SK-N-SH (cell line): ENCODE data around the gene CEP112.

ENCODE experiments used
- CHD2 ChIP-seq: fragments of 150-350 bp; IDR thresholded peaks from 2 replicates; pipeline ENCODE4 v1.6.1; 2018; ENCODE audit warnings: low read length; ENCODE audit not compliant: partially characterized antibody
- CTCF ChIP-seq: fragments of 200-600 bp; sonication (generic); IDR thresholded peaks from 2 replicates; pipeline ENCODE4 v1.6.1; 2017; ENCODE audit warnings: antibody characterized with exemption, mild to moderate bottlenecking, moderate library complexity
- EP300 ChIP-seq, 2 experiments: IDR thresholded peaks; 2 replicates each; pipeline versions ENCODE4 v1.4.0 to v1.6.1; 2012; ENCODE audit warnings: borderline replicate concordance in 1 of 2, low read depth in 1 of 2, low read length in 1 of 2
- MAX ChIP-seq: IDR thresholded peaks from 2 replicates; pipeline ENCODE4 v1.4.0; 2012; ENCODE audit warnings: low read depth
- MXI1 ChIP-seq: IDR thresholded peaks from 2 replicates; pipeline ENCODE4 v1.6.1; 2012; ENCODE audit warnings: mild to moderate bottlenecking, low read depth, low read length, improper control_type of control experiment
- RCOR1 ChIP-seq: fragments of 150-350 bp; IDR thresholded peaks from 2 replicates; pipeline ENCODE4 v1.6.1; 2017; ENCODE audit warnings: antibody characterized with exemption, low read length
- REST ChIP-seq: IDR thresholded peaks from 2 replicates; pipeline ENCODE4 v1.6.1; 2012; ENCODE audit warnings: mild to moderate bottlenecking, low read depth, low read length, moderate library complexity
- TEAD4 ChIP-seq: IDR thresholded peaks from 2 replicates; pipeline ENCODE4 v1.4.0; 2012; ENCODE audit warnings: mild to moderate bottlenecking, borderline replicate concordance; ENCODE audit not compliant: insufficient read depth
- USF1 ChIP-seq: IDR thresholded peaks from 2 replicates; pipeline ENCODE4 v1.4.0; 2012; ENCODE audit warnings: low read depth, borderline replicate concordance
- ZBTB33 ChIP-seq: IDR thresholded peaks from 2 replicates; pipeline ENCODE4 v1.4.0; 2012; ENCODE audit warnings: low read depth, borderline replicate concordance

- no peak for TF ChIP-seq MXI1
- no peak for TF ChIP-seq CHD2
- no peak for TF ChIP-seq ZBTB33
- TF ChIP-seq EP300 (IDR thresholded peaks at IDR 0.05; ENCODE audit: borderline replicate concordance in 1 of 2, low read depth in 1 of 2, low read length in 1 of 2), result no peak
- no peak for TF ChIP-seq CTCF
- no peak for TF ChIP-seq REST
- TF ChIP-seq RCOR1, result no peak
- no peak for TF ChIP-seq MAX
- TF ChIP-seq TEAD4, result no peak
- no peak for TF ChIP-seq USF1
Measured at GRCh38 chr17:65865715-65866425, 326.1 kb downstream of the CEP112 start.
